GM18861 (cell line): ENCODE data around the gene DAD1.

ENCODE experiments used
- ATAC-seq: cut with Tn5 transposase; IDR thresholded peaks from one replicate; pipeline ENCODE4 v1.9.1; 2021; ENCODE audit not compliant: unreplicated experiment

Gene DAD1

DNA sequence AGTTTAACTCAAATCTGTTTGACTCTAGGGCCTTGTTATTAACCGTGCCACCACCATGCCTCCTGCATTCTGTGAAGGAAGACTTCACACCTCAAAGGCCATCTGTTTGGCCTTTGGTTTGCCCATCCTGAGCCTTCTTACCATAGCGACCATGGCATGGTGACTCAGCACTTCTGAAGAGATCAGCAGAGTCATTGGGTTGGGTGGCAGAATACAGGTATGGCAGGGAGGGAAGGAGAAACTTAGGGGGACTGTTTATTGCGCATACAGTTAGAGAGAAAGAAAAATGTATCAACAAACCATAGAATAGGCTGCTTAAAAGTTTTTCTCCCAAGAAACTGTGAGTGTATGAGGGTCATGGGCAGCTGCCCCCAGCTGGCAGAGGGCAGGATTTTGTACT lies 49.2 kb downstream of the DAD1 start:
- ATAC-seq = no peak

DNA sequence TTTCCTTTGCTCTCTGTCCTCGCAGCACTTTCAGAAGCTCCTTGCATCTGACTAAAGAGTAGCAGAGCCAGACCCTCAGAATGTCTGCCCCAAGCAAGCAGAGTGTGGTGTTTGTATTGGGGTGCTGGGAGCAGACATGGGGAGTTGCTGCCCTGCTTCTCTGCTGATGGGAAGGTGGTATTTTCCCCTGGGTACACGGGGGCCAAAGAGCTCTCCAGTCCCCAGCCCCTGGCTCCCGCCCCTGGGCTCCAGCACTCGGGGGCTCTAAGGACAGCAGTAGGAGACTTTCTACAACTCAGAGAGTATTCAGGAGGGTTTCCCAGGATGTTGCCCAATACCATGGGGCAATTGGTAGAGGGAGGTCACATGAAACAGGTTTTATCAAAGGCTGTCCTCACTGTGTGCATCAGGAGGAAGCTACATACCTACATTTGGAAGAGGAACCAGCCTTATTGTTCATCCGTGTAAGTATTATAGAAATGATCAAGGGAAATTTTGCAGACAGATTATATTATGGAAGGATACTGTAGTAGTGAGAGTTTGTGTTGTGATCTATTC lies 50.3 kb downstream of the DAD1 start:
- no peak for ATAC-seq

DNA sequence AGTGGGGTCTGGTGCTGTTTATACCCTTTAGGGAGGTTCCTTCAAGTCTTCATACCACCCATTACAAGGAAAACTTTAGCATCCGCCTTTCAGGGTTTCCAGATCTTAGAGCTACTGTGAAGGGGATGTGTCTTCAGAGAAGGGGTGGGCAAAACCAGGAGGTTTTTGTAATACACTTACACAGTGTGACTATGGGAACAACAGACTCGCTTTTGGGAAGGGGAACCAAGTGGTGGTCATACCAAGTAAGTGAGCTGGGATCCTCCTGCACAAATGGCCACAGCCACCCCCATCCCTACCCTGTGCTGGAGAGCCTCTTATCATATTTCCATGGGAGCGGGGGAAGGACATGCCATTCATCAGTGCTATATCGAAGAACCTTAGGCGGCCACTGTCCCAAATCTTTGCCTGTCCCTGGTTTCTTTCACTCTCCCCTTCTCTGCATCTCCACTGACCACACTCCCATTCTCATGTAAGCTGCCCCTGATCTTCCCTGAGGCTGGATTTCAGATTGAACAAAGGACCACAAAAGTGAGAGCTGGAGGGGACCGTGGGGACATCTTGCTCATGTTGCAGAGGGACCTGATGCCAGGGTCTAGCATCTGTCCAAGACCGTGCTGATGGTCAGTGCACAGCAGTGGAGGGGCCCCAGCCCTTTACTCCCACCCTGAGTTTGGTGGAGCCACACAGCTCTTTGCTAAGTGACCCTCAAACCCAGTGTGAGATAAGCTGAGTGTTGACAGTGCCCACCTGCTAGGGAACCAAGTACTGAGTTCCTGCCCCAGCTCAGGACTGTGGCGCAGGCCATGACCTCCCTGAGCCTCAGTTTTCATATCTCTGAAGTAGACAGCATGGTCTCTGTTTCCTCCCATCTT lies 51.4 kb downstream of the DAD1 start:
- ATAC-seq = no peak

DNA sequence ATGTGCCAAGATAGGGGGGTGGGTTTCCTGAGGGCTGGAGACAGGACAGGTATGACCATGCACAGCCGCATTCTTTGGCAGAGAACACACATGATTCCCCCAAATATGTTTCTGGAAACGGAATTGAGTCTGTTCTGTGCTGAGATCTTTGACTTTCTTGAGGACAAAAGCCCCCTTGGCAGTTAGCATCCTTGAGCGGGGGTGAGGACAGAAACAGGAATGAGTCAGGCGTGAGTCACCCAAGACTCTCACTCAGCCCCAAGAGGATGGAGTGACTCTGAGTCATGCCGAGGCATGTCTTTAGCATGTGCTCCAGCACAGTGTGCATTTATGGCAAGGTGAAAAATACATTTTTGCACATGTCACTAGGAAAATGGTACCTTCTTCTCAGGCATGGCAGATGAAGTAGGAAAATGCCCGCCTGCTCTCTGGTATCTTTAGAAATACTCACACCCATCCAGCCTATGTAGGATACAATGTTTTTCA lies 52.1 kb downstream of the DAD1 start:
- peak; percentile 62 for ATAC-seq

DNA sequence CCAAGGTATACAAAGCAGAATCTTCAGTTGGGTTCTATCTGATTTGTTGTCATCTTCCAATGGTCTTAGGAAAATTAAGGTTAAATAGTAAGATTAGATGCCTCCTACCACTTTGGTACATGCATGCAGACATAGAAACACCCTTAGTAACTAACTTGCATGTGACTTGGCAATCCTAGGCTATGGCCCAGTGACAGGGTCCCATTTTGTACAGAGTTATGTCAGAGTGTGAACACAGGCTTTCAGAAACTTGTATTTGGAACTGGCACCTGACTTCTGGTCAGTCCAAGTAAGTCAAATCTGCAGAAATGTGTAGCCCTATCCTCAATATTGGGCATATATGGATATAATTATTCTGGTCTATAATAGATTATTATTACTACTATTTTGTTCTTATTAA lies 53.1 kb downstream of the DAD1 start:
- no peak for ATAC-seq

DNA sequence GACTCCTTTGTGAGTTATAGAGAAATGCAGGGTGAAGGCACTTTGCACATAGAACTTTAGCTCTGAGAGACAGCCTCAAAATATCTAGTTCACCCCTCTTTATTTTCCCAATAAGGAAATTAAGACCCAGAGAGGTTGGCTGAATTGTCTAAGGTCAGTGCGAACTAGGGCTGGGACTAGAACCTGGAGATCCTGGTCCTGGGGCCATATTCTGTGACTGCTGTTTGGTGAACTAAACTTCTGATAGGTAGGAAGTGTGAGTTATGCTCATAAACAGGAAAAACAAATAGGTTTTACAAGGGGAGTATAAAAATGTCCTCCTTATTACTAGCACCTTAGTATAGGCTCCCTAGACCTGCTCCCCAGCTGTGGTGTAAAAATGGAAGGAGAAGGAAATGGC lies 53.9 kb downstream of the DAD1 start:
- no peak for ATAC-seq

DNA sequence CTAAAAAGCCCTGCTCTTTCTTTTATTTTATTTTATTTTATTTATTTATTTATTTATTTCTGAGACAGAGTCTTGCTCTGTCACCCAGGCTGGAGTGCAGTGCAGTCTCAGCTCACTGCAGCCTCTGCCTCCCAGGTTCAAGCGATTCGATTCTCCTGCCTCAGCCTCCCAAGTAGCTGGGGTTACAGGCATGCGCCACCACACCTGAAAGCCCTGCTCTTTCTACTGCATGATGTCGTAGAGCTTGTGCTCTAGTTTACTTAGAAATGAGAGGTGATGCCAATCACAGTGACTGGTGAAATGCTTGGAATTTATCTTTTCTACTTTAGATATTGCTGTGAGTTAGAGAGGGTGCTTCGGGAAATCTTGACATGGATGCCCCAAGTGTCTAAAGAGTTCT lies 54.5 kb downstream of the DAD1 start:
- ATAC-seq = no peak

DNA sequence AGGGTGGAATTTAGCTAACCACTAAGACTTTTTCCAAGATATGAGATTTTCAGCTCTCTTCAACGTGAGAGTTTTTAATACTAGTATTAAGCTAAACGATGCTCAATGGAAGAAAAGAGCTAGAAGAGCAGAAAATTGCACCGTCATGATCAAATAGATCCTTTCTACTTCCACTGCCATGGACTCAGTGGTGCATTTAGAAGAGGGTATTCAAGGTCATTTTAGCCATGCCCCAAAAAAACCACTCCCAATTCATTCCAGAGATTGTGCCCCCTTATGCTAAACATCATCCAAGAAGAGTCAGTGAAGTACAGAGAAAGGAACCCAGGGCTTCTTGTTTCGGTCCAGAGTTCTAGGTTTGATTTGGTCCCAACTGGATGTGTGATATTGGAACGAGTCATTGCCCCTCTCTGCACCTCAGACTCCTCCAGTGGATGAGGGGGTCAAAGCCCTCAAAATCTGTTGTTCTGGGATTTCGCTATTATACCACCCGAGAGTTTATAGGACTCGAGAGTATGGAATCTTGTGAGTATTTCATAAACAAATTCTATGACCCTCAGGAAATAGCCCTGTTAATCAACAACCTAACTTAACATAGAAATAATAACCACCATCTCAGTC lies 55.2 kb downstream of the DAD1 start:
- no peak for ATAC-seq

DNA sequence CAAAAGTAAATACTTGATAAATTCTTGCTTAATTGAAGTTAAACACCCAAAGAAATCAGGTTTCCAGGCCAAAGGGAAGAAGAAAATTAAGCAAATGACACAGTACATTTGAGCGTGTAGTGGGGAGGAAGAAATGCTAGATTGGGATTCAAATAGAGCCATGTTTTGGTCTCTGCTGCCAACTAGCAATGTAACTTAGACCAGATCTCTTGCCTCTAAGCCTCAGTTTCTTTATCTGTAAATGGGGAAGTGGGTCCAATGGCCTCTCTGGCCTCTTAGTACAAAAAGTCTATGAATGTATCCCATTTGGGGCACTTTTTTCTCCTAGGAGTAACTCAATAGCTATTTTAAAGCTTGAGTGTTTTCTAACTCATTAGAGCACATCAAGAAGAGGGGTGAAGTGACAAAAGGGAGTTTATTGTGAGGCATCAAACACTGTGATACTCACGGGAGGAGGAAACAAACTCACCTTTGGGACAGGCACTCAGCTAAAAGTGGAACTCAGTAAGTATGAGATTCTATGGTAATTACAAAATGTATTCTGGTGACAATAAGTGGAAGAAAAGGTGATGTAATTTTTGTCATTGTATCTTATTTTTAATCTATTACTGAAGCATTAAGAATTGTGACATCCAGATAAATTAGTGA lies 55.8 kb downstream of the DAD1 start:
- ATAC-seq = no peak

DNA sequence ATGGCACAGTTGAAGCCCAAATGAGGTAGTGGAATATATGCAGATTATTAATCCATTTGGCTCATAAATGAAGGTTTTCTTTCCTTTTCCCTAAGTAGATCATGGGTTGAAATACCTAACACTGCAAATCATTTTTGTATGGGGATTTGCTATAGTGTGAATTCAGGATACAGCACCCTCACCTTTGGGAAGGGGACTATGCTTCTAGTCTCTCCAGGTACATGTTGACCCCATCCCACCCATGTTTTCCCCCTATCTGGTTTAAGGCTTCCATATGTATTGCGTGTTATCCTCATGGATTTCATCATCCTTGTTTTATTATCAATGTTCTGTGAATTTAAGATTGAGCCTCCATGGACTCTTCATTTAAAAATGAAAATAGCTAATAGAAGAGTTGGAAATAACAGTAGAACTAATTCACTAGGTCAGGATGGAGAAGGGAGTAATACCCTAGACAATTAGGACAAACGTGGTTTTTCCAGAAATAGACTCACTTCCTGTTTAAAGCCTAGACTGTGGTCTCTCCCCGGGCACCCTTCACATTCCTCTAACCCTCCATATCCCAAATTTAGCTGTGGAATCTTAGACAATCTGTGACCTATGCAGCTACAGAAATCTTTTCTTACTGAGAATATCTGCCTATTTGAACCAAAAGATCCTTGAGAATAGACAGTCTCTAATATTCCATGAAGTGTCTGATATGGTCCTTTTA lies 56.5 kb downstream of the DAD1 start:
- no peak for ATAC-seq

DNA sequence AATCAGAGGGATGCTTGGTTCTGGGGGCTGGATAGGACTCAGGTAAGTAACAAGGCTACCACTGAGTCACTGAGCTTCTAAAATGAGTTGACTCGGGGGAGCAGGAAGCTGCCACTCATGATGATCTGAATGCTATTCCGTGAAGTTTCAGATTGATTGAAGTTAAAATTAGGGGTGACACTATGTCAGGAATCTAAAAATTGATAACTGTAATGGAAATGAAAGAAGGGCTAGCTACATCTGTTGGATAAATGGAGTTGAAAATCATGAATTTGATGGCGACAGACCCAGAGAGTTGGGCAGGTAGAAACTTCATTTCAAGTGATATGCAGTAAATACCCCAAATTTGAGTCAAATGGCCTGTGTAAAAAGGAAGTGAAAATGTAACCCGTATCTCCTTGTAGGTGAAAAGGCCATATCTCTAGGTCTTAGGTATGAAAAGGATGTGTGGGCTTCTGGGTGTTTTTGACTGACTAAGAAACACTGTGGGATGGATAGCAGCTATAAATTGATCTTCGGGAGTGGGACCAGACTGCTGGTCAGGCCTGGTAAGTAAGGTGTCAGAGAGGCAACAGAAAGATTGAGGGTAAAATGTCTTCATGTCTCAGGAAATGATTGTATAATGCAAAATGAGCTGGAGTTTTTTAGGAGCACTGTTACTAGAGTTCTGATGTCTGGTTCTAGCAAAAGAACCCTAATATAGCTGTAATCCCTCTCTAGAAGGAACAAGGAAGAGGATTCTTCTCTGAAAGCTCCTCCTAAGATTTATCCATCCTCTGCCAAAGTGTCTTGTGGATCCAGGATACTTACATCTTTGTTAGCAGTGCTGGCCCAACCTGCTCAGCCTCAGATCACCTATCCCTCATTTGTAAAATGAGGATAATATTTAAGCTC lies 57.3 kb downstream of the DAD1 start:
- peak; percentile 62 for ATAC-seq

DNA sequence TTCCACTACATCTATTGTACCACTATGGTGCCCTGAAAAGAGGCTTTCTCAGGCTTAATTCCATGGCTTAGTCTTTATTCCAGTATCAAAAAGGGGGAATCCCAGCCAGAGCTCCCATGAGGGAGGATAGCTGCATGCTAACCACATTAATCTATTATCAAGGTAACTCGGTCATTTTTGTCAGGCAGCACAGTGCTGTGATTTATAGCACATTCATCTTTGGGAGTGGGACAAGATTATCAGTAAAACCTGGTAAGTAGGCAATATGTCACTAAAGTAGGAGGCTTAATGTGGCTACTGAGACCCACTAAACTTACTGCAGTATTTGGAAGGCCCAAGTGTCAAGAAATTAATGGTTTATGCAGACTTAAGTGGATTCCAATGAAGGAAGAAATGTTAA lies 58.9 kb downstream of the DAD1 start:
- ATAC-seq = no peak

DNA sequence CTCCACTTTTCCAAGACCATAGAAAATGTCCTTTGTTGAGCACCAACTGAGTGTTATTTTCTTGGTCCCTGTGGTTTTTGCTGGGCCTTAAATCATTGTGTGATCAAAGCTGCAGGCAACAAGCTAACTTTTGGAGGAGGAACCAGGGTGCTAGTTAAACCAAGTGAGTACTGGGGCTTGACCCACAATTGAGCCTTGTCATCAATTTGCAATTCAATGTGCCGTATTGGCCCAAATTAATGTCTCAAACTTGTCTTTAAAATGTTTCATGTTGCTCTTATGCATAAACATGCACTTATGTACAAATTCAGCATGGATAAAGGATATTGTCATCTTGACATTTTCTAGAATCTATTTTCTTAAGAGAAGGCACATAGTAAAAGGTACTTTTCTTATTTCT lies 62.3 kb downstream of the DAD1 start:
- ATAC-seq = no peak

DNA sequence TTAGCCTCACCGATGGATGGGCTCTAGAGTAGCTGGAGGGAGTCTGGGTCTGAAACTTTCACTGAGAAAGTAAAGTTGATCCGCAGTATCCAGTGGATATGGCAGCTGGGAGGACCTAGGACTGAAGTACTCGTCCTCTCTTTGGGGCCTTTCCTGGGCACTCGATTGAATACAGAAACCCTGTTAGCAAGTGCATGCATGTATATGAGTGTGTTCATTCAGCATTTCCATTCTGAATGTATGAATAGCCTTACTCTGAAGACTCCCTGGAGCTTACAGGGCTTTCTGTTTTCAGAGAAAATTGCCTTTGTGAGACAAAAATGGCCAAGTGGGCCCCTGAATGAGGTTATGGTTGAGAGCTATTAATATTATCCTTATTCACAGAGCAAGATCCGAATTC lies 62.8 kb downstream of the DAD1 start:
- no peak for ATAC-seq

DNA sequence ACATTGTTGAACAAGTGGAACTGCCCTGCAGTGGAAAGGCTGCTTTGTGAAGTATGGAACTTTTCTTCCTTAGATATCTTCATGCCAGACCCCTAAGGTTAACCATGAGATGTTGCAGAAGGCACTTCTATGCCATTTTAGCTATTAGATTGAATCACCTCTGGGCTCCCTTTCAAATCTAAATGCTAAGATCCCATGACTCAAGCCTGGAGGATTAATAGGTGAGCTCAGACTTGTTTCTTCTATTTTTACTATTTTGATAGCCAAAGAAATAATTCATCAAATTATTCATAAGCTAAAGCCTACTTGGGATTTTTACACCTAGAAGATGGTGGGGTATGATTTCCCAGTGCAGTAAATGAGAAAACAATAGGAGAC lies 64.3 kb downstream of the DAD1 start:
- ATAC-seq = no peak

DNA sequence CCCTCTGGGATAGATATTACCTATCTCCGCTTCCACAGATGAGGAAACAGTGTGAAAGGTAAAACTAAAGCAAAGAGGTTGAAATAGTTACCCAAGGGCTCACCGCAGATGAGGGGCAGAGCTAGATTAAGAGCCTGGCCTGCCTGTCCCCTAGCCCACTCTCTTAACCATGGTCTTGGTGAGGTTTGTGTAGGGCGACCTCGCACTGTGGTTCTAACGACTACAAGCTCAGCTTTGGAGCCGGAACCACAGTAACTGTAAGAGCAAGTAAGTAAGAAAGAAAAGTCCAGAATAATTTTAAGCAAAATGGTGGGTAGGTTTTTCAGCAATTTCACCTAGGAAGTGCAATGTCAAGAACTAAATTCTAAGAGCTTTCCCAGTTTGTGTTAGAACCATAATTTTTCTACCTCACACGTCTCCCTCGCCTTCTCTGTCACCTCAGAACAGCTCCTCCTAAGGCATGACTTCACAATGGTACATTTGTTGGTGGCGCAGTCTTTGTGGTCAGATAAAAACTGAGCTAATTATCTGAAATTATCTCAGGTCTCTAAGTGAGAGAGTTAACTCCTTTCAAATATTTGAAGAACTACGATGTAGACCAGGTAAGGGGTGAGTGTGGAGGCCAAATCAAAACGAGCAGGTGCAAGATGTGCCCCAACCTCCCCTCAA lies 64.8 kb downstream of the DAD1 start:
- ATAC-seq = no peak

DNA sequence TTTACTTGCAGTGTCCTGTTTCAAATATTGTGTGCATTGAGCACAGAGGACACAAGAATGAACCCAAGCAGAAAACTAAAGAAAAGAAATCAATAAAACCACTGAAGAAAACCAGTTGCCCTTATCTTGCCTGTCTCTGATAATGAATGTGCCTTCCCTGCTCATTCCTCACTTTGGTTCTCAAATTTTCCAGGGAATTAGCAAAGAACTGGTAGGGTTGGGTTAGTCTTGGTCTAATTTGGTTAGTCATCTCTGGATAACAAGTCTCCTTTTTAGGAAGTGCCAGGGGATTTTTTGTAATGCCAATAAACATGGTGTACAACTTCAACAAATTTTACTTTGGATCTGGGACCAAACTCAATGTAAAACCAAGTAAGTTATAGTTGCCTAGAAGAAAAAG lies 65.7 kb downstream of the DAD1 start:
- ATAC-seq = no peak

DNA sequence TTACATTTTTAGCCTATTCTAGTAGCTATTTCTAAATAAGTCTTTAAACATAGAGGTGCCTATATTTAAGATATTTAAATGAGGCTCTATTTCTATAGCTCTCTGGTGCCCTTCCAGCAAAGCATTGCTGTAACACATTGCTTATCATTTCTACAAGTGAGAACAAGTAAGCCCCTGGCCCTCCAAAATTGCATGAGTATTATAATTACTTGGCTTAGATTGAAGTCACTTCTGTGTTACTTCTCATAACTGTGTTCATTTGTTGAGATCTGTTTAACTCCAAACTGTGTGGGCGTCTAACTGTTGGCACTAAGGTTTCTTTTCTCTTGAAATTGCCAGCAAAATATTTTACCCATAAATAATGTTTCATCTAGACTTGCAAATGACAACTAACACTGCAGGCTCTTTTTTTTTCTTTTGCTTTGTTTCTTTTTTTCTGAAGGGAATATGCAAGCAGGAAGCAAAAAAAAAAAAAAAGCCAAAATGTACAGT lies 66.5 kb downstream of the DAD1 start:
- no peak for ATAC-seq

DNA sequence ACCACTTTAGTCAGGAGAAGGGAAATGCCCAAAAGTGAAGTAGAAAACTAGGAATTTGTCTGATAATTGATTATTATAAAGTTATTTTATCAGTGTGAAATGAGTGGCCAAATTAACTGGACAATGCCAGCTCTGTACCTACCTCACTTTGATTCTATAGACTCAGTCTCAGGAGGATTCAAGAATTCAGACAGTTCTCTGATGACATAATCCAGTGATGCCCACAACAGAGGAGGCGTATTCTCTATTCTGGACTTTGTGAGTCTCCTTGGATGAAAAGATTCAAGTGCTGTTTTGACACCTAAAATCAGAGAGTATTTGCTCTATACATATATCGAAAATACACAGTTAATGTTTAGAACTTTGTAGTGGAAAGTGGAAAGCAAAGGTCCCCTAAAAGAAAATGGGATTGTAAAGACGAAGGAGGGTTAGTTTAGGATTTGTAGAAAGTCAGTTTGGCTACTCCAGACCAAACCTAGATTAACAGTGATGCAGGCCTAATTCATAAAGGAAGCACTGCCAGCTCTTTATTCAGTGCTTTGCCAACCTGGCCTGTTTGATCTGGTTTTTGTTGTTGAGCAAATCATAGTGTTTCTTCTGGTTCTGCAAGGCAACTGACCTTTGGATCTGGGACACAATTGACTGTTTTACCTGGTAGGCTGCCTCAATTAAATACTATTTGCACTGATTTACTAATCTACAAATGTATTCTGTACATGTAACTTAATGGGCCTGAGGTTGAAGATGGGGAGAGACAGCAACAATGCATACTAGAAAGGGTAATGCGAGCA lies 67.4 kb downstream of the DAD1 start:
- ATAC-seq = no peak
